Measurements from ENCODE around the gene RNH1. TPM values are rescaled to one million over a fixed set of nuclear protein-coding genes. Genes with fewer than 3 reads are reported as not detected.

RNH1 gene
- total RNA-seq, 1 experiment from 2014 or later = 345 TPM

GRCh38 chr11:461626-462025, 45.4 kb downstream of the RNH1 start:
- DNase-seq (ENCODE audit: low read depth, low spot score) (no peak), ATAC-seq (no peak)
- no peak overlapping the region for H3K4me3 ChIP-seq (ENCODE audit: low read depth in 2 of 2, low read length in 2 of 2)
- POLR2A ChIA-PET = interaction anchor here (0.5 kb wide), 1 partner anchor 10 kb away, joined by 7 read pairs; no protein-coding TSS in a partner anchor
- in situ Hi-C loops (cut with HindIII; ENCODE audit: low pct_unique_long_range_greater_than_20kb, low sequenced_read_pairs) = no loop called here
- H3K27ac ChIP-seq (ENCODE audit: low read length) = no peak overlapping the region
- H3K4me1 ChIP-seq (ENCODE audit: control insufficient read depth, insufficient read depth, low read length) = no peaks in the 10 kb centered on the region
- H3K27me3 ChIP-seq (ENCODE audit: control insufficient read depth, insufficient read depth, low read length) = no peaks in the 10 kb centered on the region
- no peaks in the 10 kb centered on the region for H3K36me3 ChIP-seq (ENCODE audit: control insufficient read depth, insufficient read depth, low read length)
- no TSS peak for BruUV-seq (replicated peaks)
- no peak for TF ChIP-seq SIN3A (IDR thresholded peaks at IDR 0.05; ENCODE audit: borderline replicate concordance, insufficient read depth, low read depth, low read length)
- TF ChIP-seq, protein P1, sequence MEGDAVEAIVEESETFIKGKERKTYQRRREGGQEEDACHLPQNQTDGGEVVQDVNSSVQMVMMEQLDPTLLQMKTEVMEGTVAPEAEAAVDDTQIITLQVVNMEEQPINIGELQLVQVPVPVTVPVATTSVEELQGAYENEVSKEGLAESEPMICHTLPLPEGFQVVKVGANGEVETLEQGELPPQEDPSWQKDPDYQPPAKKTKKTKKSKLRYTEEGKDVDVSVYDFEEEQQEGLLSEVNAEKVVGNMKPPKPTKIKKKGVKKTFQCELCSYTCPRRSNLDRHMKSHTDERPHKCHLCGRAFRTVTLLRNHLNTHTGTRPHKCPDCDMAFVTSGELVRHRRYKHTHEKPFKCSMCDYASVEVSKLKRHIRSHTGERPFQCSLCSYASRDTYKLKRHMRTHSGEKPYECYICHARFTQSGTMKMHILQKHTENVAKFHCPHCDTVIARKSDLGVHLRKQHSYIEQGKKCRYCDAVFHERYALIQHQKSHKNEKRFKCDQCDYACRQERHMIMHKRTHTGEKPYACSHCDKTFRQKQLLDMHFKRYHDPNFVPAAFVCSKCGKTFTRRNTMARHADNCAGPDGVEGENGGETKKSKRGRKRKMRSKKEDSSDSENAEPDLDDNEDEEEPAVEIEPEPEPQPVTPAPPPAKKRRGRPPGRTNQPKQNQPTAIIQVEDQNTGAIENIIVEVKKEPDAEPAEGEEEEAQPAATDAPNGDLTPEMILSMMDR (IDR thresholded peaks at IDR 0.05) = no peak
- TF ChIP-seq TCF7L2 (IDR thresholded peaks at IDR 0.05; ENCODE audit: low read depth, low read length) = no peak
- TF ChIP-seq, protein P2, sequence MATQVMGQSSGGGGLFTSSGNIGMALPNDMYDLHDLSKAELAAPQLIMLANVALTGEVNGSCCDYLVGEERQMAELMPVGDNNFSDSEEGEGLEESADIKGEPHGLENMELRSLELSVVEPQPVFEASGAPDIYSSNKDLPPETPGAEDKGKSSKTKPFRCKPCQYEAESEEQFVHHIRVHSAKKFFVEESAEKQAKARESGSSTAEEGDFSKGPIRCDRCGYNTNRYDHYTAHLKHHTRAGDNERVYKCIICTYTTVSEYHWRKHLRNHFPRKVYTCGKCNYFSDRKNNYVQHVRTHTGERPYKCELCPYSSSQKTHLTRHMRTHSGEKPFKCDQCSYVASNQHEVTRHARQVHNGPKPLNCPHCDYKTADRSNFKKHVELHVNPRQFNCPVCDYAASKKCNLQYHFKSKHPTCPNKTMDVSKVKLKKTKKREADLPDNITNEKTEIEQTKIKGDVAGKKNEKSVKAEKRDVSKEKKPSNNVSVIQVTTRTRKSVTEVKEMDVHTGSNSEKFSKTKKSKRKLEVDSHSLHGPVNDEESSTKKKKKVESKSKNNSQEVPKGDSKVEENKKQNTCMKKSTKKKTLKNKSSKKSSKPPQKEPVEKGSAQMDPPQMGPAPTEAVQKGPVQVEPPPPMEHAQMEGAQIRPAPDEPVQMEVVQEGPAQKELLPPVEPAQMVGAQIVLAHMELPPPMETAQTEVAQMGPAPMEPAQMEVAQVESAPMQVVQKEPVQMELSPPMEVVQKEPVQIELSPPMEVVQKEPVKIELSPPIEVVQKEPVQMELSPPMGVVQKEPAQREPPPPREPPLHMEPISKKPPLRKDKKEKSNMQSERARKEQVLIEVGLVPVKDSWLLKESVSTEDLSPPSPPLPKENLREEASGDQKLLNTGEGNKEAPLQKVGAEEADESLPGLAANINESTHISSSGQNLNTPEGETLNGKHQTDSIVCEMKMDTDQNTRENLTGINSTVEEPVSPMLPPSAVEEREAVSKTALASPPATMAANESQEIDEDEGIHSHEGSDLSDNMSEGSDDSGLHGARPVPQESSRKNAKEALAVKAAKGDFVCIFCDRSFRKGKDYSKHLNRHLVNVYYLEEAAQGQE (IDR thresholded peaks at IDR 0.05; ENCODE audit: insufficient read depth in 1 of 2, low read depth in 2 of 2, low read length in 1 of 2) = no peak
- no peak for TF ChIP-seq POLR2AphosphoS5 (IDR thresholded peaks at IDR 0.05; ENCODE audit: low read depth, low read length)
- H3K9me3 ChIP-seq (ENCODE audit: control insufficient read depth, insufficient read depth, low read depth, low read length) = no peaks in the 10 kb centered on the region
- intact Hi-C loops (cut with micrococcal nuclease; ENCODE audit: unreplicated experiment) = no loop called here
- CTCF ChIA-PET = no interaction called here

GRCh38 chr11:460331-461199, 46.5 kb downstream of the RNH1 start:
- no peak for ATAC-seq

More at GRCh38 chr11:460331-461199, 46.5 kb downstream of the RNH1 start:
- POLR2A ChIA-PET = interaction anchor here (0.5 kb wide), 1 partner anchor 11 kb away, joined by 20 read pairs; no protein-coding TSS in a partner anchor
- Histone ChIP-seq H3K4me1 (ENCODE audit: control insufficient read depth, insufficient read depth, low read length) (peaks cover 2% of the 10 kb centered on the region), H3K4me3 (ENCODE audit: low read depth in 2 of 2, low read length in 2 of 2) (no peak overlapping the region), H3K27me3 (ENCODE audit: control insufficient read depth, insufficient read depth, low read length) (no peaks in the 10 kb centered on the region), H3K27ac (ENCODE audit: low read length) (no peak overlapping the region), H3K36me3 (ENCODE audit: control insufficient read depth, insufficient read depth, low read length) (no peaks in the 10 kb centered on the region), H3K9me3 (ENCODE audit: control insufficient read depth, insufficient read depth, low read depth, low read length) (no peaks in the 10 kb centered on the region)
- no TSS peak for BruUV-seq (replicated peaks)
- in situ Hi-C loops (cut with HindIII; ENCODE audit: low pct_unique_long_range_greater_than_20kb, low sequenced_read_pairs) (no loop called here), intact Hi-C loops (cut with micrococcal nuclease; ENCODE audit: unreplicated experiment) (no loop called here)
- no peak for DNase-seq (ENCODE audit: low read depth, low spot score)
- CTCF ChIA-PET = interaction anchor here (0.6 kb wide), 1 partner anchor 44 kb away, joined by 3 read pairs; no protein-coding TSS in a partner anchor
- no peak for TF ChIP-seq SIN3A (IDR thresholded peaks at IDR 0.05; ENCODE audit: borderline replicate concordance, insufficient read depth, low read depth, low read length)
- TF ChIP-seq, protein P2 (IDR thresholded peaks at IDR 0.05; ENCODE audit: insufficient read depth in 1 of 2, low read depth in 2 of 2, low read length in 1 of 2) = no peak
- TF ChIP-seq POLR2AphosphoS5 (IDR thresholded peaks at IDR 0.05; ENCODE audit: low read depth, low read length) = no peak
- TF ChIP-seq TCF7L2 (IDR thresholded peaks at IDR 0.05; ENCODE audit: low read depth, low read length) = no peak
- TF ChIP-seq, protein P1 (IDR thresholded peaks at IDR 0.05) = no peak

Data from Panc1 (cell line).